Measurements from ENCODE around the gene VPS16.
A peak's percentile ranks its signal among the peaks of the same experiment; 100 is the strongest.
"Not testable (repeated sequence)": the region's sequence is repeated elsewhere in the genome, so short reads cannot be mapped to it uniquely, and the experiment has no call there.

The VPS16 gene

DNA sequence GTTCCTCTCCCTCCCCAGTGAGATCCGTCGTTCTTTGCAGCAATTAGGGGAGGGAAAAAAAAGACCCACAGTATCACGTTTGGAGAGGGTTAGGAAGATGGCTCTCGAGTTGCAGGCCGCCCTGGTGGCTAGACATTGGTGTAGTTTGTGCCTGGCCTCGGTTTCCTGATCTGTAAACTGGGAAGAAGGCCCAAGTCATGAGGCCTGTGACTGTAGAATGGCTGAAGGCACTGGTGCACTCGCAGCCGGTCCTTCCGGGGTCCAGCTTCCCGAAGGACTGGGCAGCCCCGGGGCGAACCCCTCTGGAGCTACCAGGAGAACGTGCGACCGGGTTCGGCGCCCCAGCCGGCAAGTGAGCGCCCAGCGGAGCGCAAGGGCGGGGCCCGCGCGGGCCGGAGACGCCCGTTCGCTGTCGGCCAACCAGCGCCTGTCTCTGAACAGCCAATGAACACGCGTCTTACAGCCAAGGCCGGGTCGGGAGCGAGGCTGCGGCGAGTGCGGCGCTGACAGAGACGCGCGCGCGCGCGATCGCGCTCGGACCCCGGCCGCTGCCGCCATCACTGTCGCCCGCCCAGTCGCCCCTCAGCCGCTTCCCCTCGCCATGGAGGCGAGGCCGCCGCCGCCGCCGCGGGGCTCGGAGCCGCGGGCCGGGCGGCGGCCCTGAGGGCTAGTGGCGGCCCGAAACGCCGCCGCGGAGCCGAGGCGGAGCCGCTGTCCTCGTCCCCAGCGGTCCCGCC, 32.6 kb downstream of the VPS16 start, which contains the start of gene PTPRA:
Gene PTPRA (plus strand): TSS at position 472 of the 737 bp plus-strand sequence. CDS start 90,797 bp downstream, outside the sequence.
- peak; percentile 94 for DNase-seq

GRCh38 chr20:2873747-2874041, 33.1 kb downstream of the VPS16 start:
- peak; percentile 61 for DNase-seq

DNA sequence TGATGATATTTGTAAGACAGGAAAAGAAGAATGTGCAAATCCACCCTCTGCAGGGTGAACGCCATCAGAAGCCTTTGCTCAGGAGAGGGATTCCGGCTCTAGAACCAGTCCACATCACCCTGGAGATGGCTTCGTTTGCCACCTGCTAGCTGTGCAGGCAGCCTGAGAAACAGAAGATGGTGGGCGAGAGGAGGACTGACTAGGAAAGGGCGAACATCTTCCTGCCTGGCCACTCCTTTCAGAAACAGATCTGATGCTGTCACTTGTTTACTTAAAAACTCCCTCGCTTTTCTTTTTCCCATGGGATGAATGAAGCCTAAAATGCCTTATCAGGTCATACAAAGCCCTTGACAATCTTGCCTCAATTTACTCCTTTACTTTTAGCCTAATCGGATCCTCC, 33.9 kb downstream of the VPS16 start:
- peak; percentile 48 for DNase-seq

DNA sequence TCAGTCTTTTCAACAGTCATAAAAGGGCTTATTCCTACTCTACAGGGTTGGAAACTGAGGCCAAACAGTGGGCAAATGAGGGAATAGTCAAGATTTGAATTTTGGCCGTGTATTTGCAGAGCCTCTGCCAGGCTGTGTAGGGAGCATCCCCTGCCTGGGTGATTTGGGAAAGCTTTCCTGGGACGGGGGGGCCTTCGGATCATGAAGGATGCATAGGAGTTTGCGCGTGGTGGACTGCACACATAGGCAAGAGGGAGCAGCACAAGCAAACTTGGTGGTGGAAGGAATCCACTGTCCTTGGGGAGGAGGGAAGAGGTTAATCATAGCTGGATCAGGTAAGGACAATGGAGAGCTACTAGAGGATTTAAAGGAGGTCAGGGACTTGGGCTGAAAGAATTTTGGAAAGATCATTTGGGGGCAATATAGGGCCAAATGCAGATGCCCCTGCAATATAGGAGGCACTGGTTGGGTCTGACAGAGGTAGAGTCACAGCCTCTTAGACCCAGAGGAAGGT, 35.2 kb downstream of the VPS16 start:
- no peak for DNase-seq

DNA sequence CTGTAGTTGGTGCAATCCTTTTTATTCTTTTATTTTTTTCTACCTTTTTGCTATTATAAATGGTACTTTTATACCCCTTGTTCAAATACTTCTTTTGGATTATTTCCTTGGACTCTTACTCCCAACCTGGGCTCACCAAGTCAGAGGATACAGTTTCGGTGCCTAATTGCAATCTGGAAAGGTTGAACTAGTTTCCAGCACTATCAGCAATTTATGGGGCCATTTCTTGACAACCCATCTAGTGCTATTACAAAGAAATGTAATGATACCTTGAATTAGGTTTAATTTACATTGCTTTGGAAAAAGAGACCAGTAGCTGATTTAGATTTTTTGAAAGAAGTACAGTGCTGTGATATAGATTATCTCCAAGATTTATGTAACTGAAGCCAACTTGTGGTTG, 38.0 kb downstream of the VPS16 start:
- DNase-seq, result no peak

DNA sequence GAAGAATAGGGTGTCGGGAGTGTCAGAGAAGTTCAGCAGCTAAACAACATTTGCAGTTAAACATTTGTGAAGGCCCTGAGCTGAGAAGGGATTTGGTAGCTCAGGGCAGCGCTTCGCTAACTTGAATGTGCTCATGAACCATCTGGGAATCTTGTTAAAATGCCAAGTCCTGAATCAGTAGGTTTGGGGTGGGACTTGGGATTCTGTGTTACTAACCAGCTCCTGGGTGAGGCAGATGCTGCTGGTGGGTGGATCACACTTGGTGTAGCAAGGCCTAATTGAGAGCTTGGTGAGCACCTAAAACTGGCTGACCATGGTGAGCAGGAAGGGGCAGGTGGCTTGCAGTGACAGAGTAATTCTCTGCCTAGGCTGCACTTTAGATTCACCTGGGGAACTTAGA, 38.6 kb downstream of the VPS16 start:
- DNase-seq, result no peak

- DNase-seq, result no peak
Observed at GRCh38 chr20:2880650-2881049, 40.1 kb downstream of the VPS16 start.

GRCh38 chr20:2883726-2884637, 43.4 kb downstream of the VPS16 start:
- peak; percentile 59 for DNase-seq

- peak; percentile 85 for DNase-seq
Observed at GRCh38 chr20:2887715-2888114, 47.2 kb downstream of the VPS16 start.

- DNase-seq, result peak; percentile 87
Observed at GRCh38 chr20:2888224-2888955, 47.8 kb downstream of the VPS16 start.

- no peak for DNase-seq
Observed at GRCh38 chr20:2889209-2889608, 48.7 kb downstream of the VPS16 start.

GRCh38 chr20:2889797-2890196, 49.3 kb downstream of the VPS16 start:
- DNase-seq, result no peak

DNA sequence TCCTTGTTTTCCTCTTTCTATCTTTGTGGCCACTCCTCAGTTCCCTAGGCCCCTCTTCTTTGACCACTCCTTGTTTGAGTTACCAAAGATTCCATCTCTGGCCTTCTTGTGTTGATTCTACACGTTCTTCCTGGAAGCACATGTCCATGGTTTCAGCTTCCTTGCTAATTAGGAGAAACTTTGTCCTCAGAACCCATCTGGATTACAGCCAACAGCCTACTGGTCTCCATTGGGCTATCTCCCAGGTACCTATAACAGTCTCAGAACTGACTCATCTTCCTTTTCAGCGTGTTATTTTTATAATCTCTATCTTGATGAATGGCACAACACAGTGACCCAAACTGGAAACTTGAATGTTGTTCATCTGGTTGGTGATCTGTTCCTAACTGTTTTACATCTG, 50.2 kb downstream of the VPS16 start:
- no peak for DNase-seq

DNA sequence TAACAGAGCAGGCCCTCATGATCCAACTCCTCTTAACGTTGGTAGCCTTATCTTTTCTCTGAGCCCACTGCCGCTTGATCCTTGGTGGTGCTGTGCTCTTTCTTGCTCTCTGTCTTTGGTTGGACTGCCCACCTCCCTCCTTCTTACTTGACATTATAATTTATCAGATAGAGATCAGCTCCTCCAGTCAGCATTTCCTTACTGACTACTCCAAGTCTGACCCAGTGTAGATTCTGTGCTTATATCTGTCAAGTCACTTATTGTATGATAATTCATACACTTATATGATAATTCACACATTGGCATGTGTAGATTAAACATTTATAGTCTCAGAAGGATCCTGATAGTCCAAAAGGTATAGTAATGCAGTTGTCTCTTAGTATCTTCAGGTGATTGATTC, 50.8 kb downstream of the VPS16 start:
- no peak for DNase-seq

- no peak for DNase-seq
Observed at GRCh38 chr20:2892376-2892775, 51.8 kb downstream of the VPS16 start.

DNA sequence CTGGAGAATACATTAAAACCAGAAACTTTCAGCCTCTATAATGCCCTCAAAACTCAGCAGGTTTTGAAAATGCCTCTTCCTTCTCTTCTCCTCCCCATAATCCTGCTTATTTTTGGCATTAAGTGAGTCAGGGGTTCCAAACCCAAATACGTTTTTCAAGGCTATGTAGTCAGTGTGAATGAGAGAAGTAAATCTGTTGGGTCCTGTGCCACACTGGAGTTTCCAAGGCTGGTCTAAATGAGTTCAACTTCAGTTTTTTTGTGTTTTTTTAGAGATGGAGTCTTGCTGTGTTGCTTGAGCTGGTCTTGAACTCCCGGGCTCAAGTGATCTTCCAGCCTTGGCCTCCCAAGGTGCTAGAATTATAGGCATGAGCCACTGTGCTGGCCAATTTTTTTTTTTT, 53.7 kb downstream of the VPS16 start:
- no peak for DNase-seq

DNA sequence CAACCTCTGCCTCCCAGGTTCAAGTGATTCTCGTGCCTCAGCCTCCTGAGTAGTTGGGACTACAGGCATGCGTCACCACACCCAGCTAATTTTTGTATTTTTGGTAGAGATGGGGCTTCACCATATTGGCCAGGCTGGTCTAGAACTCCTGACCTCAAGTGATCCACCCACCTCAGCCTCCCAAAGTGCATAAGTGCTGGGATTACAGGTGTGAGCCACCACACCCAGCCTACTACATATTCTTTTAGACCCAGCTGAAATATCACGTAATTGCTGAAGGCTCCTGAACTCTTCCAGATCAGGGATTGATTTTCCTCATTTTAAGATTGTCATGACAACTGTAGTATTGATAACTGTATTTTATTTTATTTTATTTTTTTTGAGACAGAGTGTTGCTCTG, 54.6 kb downstream of the VPS16 start:
- not testable (repeated sequence) for DNase-seq

DNA sequence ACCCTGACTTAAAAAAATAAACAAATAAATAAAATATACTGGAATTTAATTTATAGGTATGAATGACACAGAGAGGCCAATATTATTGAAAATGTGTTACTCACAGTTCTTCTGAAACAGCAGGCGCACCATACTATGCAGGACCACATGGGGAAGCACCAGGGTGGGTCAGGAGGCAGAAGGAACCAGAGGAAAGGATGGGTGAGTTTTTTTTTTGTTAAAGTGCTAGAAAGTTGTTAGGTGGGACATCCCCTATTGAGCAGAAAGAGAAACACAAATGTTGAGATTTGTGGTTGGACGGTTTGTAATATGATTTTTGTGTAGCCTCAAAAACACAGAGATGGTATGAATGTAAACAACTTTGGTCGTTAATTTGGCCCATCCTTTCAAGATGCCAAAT, 58.7 kb downstream of the VPS16 start:
- no peak for DNase-seq

DNA sequence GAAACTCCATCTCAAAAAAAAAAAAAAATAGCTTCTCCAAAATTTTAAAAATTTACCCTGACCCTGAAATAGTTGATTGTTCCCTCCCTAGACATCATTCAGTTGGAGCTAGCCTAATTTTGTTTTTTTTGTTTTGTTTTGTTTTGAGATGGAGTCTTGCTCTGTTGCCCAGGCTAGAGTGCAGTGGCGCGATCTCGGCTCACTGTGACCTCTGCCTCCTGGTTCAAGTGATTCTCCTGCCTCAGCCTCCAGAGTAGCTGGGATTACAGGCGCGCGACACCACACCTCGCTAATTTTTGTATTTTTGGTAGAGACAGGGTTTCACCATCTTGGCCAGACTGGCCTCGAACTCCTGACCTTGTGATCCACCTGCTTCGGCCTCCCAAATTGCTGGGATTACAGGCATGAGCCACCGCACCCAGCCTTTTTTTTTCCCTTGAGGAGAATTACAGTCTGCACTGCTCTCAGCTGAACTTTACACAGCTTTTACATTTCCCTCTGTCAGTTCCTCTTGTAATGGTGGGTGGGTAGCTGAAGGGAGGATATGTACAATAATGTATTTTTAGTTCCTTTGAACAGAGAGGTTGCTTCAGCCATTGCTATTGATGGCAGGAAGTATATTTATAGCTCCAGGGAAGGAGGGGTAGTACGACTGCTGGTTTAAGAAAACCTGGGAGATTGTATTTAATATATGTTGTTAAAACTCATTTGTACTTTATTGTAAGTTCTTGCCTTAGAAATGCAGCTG, 60.5 kb downstream of the VPS16 start:
- DNase-seq, result peak; percentile 84

DNA sequence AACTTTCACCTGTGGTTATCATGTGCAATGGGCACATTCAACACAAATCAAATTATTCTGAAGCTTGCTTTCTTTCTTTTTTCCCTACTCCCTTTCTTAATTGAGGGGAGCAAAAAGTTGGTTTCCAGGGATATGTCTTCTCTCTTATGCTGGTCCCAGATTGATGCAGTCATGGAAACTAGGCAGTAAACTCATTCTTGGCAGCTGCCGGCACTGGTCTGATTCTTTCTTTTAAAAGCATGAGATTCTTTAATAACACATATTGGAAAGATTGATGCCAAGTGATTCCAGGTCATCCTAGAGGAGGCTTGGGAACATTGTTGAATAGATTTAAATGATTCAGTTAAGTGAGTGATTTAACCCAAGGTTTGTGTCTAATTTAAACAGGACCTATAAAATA, 61.7 kb downstream of the VPS16 start:
- no peak for DNase-seq

DNA sequence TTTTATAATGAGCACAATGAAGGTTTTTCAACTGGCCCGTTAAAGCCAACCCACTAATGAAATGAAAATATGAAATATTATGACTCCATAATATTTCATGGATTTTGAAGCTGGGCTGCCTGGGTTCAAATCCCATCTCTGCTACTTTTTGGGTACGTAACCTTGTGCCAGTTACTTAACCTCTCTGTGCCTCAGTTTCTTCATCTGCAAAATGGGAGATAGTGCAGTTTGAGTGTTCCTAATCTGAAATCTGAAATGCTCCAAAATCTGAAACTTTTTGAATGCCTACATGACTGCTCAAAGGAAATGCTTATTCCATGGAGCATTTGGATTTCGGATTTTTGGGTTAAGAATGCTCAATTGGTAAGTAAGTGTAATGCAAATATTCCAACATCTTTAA, 62.3 kb downstream of the VPS16 start:
- no peak for DNase-seq

DNA sequence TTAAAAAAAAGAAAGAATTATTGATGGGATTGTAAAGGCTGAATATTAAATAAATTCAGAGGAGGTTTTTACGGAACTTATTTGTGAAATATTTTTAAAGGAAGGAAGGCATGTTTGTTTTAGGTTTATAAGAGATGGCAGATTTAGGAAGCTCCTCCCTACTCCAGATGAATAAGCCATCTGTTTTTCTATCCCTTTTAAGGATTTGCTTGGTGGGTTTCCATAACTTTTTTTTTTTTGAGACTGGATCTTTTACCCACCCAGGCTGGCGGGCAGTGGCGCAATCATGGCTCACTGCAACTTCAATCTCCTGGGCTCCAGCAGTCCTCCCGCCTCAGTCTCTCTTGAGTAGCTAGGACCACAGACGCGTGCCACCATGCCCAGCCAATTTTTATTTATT, 63.1 kb downstream of the VPS16 start:
- no peak for DNase-seq

DNA sequence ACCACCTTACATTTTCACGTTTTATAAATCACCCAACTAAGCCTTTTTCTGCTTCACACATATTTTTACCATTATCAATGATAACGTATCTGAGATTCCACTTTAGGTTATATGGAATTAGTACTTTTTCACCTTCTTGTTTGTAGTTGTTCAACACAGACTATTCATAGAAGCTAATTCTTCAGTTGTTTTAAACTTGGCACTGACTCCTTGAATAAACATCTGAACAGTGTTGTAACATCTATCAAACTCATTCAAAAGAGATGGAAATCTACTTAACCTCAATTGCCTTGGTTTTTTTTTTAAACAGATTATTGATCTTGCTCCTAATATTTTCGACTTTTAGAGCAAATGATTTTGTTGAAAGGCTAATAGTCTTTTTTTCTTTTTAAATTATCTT, 67.0 kb downstream of the VPS16 start:
- DNase-seq, result no peak
